GM12892 (cell line): ENCODE measurements around the gene FKBP3.

Source experiments
- POLR2A ChIP-seq: IDR thresholded peaks from 2 replicates; pipeline ENCODE4 v1.6.1; 2011; ENCODE audit warnings: low read depth, low read length, control low read depth
- POLR2AphosphoS5 ChIP-seq: IDR thresholded peaks from 2 replicates; pipeline ENCODE4 v1.6.1; 2011; ENCODE audit warnings: low read depth, low read length, control low read depth
- TAF1 ChIP-seq: IDR thresholded peaks from 2 replicates; pipeline ENCODE4 v1.6.1; 2011; ENCODE audit warnings: low read depth, mild to moderate bottlenecking, control low read depth, low read length, borderline replicate concordance

- no peak for TF ChIP-seq POLR2A
- no peak for TF ChIP-seq POLR2AphosphoS5
- no peak for TF ChIP-seq TAF1
These were observed 14.2 kb downstream of the FKBP3 start for GRCh38 chr14:45120096-45120495.
